Neutrophil (primary cell): ENCODE data around the gene ZMYM4.
"Not testable (repeated sequence)": the region's sequence is repeated elsewhere in the genome, so short reads cannot be mapped to it uniquely, and the experiment has no call there.

Experiments
- H3K27ac ChIP-seq: fragments of 200-600 bp; sonication (generic); 2 replicates; pipeline ENCODE4 v1.5.1; 2016; ENCODE audit warnings: mild to moderate bottlenecking, moderate library complexity
- H3K27me3 ChIP-seq: fragments of 200-600 bp; sonication (generic); 2 replicates; pipeline ENCODE4 v1.6.0; 2016; ENCODE audit warnings: mild to moderate bottlenecking
- H3K36me3 ChIP-seq: fragments of 200-600 bp; sonication (generic); 2 replicates; pipeline ENCODE4 v1.5.1; 2017
- H3K4me1 ChIP-seq, 2 experiments: fragments of 200-600 bp in 1 of 2; sonication (generic) in 1 of 2; 1 replicate in 1 of 2; 2 replicates in 1 of 2; pipeline versions ENCODE4 v1.5.1 to v1.6.1; 2013 to 2016; ENCODE audit warnings: low read depth in 1 of 2, low read length in 1 of 2, mild to moderate bottlenecking in 1 of 2, moderate library complexity in 1 of 2; ENCODE audit not compliant: control insufficient read depth in 1 of 2, insufficient read depth in 1 of 2
- H3K4me3 ChIP-seq, 2 experiments: fragments of 200-600 bp in 1 of 2; sonication (generic) in 1 of 2; 1 replicate in 1 of 2; 2 replicates in 1 of 2; pipeline ENCODE4 v1.5.1; 2013 to 2016; ENCODE audit warnings: low read depth in 1 of 2, low read length in 1 of 2, mild to moderate bottlenecking in 1 of 2, moderate library complexity in 1 of 2
- H3K9me3 ChIP-seq: fragments of 200-600 bp; sonication (generic); 2 replicates; pipeline ENCODE4 v1.5.1; 2016
- TF ChIP-seq, protein P1 (sequence below): fragments of 200-600 bp; sonication (generic); IDR thresholded peaks from 2 replicates; pipeline ENCODE4 v1.5.1; 2016; ENCODE audit warnings: antibody characterized with exemption

ZMYM4 gene

GRCh38 chr1:35371506-35371905 is 103.0 kb downstream of the ZMYM4 start:
- Histone ChIP-seq H3K27me3 (no peaks in the 10 kb centered on the region), H3K36me3 (no peaks in the 10 kb centered on the region), H3K4me1 (peaks cover 0 to 8% of the 10 kb centered on the region in 2 experiments), H3K27ac (no peak overlapping the region), H3K4me3 (no peak overlapping the region), H3K9me3 (no peaks in the 10 kb centered on the region)
- TF ChIP-seq, protein P1, sequence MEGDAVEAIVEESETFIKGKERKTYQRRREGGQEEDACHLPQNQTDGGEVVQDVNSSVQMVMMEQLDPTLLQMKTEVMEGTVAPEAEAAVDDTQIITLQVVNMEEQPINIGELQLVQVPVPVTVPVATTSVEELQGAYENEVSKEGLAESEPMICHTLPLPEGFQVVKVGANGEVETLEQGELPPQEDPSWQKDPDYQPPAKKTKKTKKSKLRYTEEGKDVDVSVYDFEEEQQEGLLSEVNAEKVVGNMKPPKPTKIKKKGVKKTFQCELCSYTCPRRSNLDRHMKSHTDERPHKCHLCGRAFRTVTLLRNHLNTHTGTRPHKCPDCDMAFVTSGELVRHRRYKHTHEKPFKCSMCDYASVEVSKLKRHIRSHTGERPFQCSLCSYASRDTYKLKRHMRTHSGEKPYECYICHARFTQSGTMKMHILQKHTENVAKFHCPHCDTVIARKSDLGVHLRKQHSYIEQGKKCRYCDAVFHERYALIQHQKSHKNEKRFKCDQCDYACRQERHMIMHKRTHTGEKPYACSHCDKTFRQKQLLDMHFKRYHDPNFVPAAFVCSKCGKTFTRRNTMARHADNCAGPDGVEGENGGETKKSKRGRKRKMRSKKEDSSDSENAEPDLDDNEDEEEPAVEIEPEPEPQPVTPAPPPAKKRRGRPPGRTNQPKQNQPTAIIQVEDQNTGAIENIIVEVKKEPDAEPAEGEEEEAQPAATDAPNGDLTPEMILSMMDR = no peak

- Histone ChIP-seq H3K27ac (no peak overlapping the region), H3K4me1 (peaks cover 0 to 8% of the 10 kb centered on the region in 2 experiments), H3K9me3 (no peaks in the 10 kb centered on the region), H3K27me3 (no peaks in the 10 kb centered on the region), H3K36me3 (no peaks in the 10 kb centered on the region), H3K4me3 (no peak overlapping the region)
- TF ChIP-seq, protein P1 = no peak
Measured at GRCh38 chr1:35377555-35377954, 109.0 kb downstream of the ZMYM4 start.

DNA sequence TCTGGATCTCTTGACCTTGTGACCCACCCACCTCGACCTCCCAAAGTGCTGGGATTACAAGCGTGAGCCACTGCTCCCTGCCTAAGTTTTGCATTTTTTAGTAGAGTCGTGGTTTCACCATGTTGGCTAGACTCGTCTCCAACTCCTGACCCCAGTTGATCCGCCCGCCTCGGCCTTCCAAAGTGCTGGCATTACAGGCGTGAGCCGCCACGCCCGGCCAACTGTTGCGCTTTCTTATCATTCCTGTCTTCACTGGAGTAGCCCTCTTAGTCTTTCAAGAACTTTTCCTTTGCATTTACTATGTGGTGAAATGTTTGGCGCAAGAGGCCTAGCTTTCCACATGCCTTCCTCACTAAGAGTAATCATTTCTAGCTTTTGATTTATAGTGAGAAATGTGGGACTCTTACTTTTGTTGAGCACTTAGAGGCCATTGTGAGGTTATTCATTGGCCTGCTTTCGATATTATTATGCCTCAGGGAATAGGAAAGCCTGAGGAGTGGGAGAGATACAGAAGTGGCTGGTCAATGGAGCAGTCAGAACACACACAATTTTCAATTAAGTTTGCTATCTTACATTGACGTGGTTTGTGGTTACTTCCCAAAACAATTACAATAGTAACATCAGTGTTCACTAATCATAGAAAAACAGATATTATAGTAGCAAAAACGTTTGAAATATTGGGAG is 111.0 kb downstream of the ZMYM4 start:
- Histone ChIP-seq H3K4me1 (peaks cover 0 to 8% of the 10 kb centered on the region in 2 experiments), H3K27ac (peak overlapping the region; percentile 15), H3K36me3 (no peaks in the 10 kb centered on the region), H3K27me3 (no peaks in the 10 kb centered on the region), H3K9me3 (no peaks in the 10 kb centered on the region), H3K4me3 (no peak overlapping the region)
- TF ChIP-seq, protein P1 = no peak

DNA sequence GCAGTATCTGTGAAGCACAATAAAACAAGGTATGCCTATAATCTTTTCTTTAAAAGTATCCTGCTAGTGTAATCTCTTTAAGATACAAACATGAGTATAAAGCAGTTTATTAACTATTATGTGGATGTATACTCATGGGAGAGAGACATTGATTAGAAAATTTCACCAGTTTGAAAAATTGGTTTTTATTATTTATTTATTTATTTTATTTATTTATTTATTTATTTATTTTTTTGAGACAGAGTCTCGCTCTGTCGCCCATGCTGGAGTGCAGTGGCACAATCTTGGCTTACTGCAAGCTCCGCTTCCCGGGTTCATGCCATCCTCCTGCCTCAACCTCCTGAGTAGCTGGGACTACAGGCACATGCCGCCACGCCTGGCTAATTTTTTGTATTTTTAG is 111.6 kb downstream of the ZMYM4 start:
- not testable (repeated sequence) for H3K27me3 ChIP-seq

GRCh38 chr1:35382107-35382506 is 113.6 kb downstream of the ZMYM4 start:
- no peak overlapping the region for H3K4me3 ChIP-seq
- no peak overlapping the region for H3K27ac ChIP-seq
- H3K4me1 ChIP-seq = peaks cover 13 to 23% of the 10 kb centered on the region in 2 experiments
- no peaks in the 10 kb centered on the region for H3K27me3 ChIP-seq
- no peaks in the 10 kb centered on the region for H3K36me3 ChIP-seq
- no peaks in the 10 kb centered on the region for H3K9me3 ChIP-seq
- TF ChIP-seq, protein P1 = no peak

More for the DNA sequence above, 111.6 kb downstream of the ZMYM4 start:
- H3K27ac ChIP-seq, H3K9me3 ChIP-seq, H3K36me3 ChIP-seq, H3K4me1 ChIP-seq, H3K4me3 ChIP-seq: not testable (repeated sequence)

GRCh38 chr1:35386290-35386689 is 117.8 kb downstream of the ZMYM4 start:
- TF ChIP-seq, protein P1 = no peak
- Histone ChIP-seq H3K4me1 (peaks cover 32 to 39% of the 10 kb centered on the region in 2 experiments), H3K36me3 (no peaks in the 10 kb centered on the region), H3K27me3 (no peaks in the 10 kb centered on the region), H3K27ac (peak overlapping the region; percentile 76), H3K9me3 (no peaks in the 10 kb centered on the region), H3K4me3 (no peak overlapping the region)
